ENCODE results near the gene TMEM132D. TPM values are rescaled to one million over a fixed set of nuclear protein-coding genes. Genes with fewer than 3 reads are reported as not detected.

The TMEM132D gene
- total RNA-seq, 2 experiments from 2014 or later, result not detected

GRCh38 chr12:129136694-129137325 is 767.0 kb downstream of the TMEM132D start:
- no peak for ATAC-seq
- H3K9me3 Mint-ChIP-seq (ENCODE audit: insufficient read depth), result no peaks in the 10 kb centered on the region
- CTCF ChIA-PET, result no interaction called here
- H3K4me3 Mint-ChIP-seq, result no peak overlapping the region
- H3K27ac Mint-ChIP-seq, result no peak overlapping the region
- H3K4me1 Mint-ChIP-seq (ENCODE audit: low read depth), result no peaks in the 10 kb centered on the region
- no peak for DNase-seq
- no peaks in the 10 kb centered on the region for H3K36me3 Mint-ChIP-seq (ENCODE audit: low read depth)
- no peaks in the 10 kb centered on the region for H3K27me3 Mint-ChIP-seq (ENCODE audit: low read depth)
- POLR2A ChIA-PET, result no interaction called here

DNA sequence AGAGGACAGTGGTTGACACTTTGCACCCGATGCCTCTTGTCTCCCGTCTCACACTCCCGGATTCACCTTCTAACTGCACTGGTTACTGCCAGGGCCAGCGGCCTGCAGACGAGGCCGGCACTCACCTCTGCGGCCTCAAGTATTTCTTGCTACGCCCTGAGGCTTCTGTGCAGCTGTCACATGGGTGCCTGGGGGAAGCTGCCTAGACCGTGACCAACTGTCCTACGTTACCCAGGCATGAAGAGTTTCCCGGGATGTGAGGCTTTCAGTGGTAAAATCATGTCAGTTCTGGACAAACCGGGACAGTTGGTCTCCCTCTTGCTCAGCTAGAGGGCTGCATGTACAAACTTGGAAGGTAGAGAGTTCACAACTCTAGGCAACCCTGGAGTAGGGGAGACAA is 776.1 kb downstream of the TMEM132D start:
- DNase-seq (no peak), ATAC-seq (no peak)
- ChIA-PET CTCF (no interaction called here), POLR2A (no interaction called here)
- Mint-ChIP-seq H3K27ac (no peak overlapping the region), H3K27me3 (ENCODE audit: low read depth) (no peaks in the 10 kb centered on the region), H3K36me3 (ENCODE audit: low read depth) (no peaks in the 10 kb centered on the region), H3K9me3 (ENCODE audit: insufficient read depth) (no peaks in the 10 kb centered on the region), H3K4me1 (ENCODE audit: low read depth) (no peaks in the 10 kb centered on the region), H3K4me3 (no peak overlapping the region)

GRCh38 chr12:129127211-129127610 is 776.6 kb downstream of the TMEM132D start:
- ChIA-PET POLR2A (no interaction called here), CTCF (no interaction called here)
- H3K27ac Mint-ChIP-seq, result no peak overlapping the region
- no peaks in the 10 kb centered on the region for H3K27me3 Mint-ChIP-seq (ENCODE audit: low read depth)
- H3K36me3 Mint-ChIP-seq (ENCODE audit: low read depth), result no peaks in the 10 kb centered on the region
- DNase-seq (no peak), ATAC-seq (no peak)
- H3K4me3 Mint-ChIP-seq, result no peak overlapping the region
- no peaks in the 10 kb centered on the region for H3K4me1 Mint-ChIP-seq (ENCODE audit: low read depth)
- no peaks in the 10 kb centered on the region for H3K9me3 Mint-ChIP-seq (ENCODE audit: insufficient read depth)

- no peaks in the 10 kb centered on the region for H3K9me3 Mint-ChIP-seq (ENCODE audit: insufficient read depth)
- no peak overlapping the region for H3K4me3 Mint-ChIP-seq
- ChIA-PET CTCF (no interaction called here), POLR2A (no interaction called here)
- no peaks in the 10 kb centered on the region for H3K36me3 Mint-ChIP-seq (ENCODE audit: low read depth)
- H3K4me1 Mint-ChIP-seq (ENCODE audit: low read depth), result no peaks in the 10 kb centered on the region
- DNase-seq (no peak), ATAC-seq (no peak)
- H3K27me3 Mint-ChIP-seq (ENCODE audit: low read depth), result no peaks in the 10 kb centered on the region
- H3K27ac Mint-ChIP-seq, result no peak overlapping the region
Measured at GRCh38 chr12:129119537-129119936, 784.3 kb downstream of the TMEM132D start.

DNA sequence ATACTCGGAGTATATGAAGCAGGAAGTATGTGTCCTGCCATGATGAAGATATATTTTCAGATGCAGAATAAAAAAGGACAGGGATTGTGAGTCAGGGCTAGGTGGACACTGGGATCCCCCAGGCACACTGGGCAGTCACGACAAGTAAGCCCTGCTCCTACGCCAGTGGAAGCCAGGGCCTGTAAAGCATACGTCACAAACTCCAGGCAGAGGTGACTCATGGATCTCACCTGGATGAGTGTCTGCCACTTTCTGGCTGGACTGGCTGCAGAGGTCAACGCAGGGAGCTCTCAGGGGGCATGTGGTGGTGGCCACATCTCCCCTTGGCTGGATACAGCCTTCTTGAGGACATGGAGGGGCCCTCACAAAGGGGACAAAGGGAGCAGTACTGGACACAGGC is 788.3 kb downstream of the TMEM132D start:
- ChIA-PET CTCF (no interaction called here), POLR2A (no interaction called here)
- H3K27ac Mint-ChIP-seq, result no peak overlapping the region
- ATAC-seq (no peak), DNase-seq (no peak)
- no peaks in the 10 kb centered on the region for H3K4me1 Mint-ChIP-seq (ENCODE audit: low read depth)
- no peaks in the 10 kb centered on the region for H3K9me3 Mint-ChIP-seq (ENCODE audit: insufficient read depth)
- H3K4me3 Mint-ChIP-seq, result no peak overlapping the region
- H3K27me3 Mint-ChIP-seq (ENCODE audit: low read depth), result no peaks in the 10 kb centered on the region
- no peaks in the 10 kb centered on the region for H3K36me3 Mint-ChIP-seq (ENCODE audit: low read depth)

DNA sequence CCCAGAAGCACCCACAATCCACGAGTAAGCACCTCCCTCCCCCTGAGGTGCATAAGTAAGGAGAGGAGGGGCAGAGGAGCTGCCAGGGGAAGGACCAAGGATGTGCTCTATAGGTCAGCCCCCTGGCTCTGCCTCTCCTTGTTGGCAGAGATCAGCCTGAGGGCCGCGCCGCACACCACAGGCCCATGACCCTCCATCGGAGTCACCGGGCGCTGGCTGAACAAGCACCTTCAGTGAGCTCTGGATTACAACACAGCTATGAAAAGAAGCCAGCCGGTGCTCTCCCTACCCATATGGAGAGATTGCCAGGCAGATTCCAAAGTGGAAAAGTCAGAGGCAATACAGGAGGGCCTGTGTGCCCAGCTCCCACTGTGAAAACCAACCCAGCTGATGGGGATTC is 793.2 kb downstream of the TMEM132D start:
- Mint-ChIP-seq H3K27me3 (ENCODE audit: low read depth) (no peaks in the 10 kb centered on the region), H3K9me3 (ENCODE audit: insufficient read depth) (peaks cover 6% of the 10 kb centered on the region), H3K4me3 (no peak overlapping the region), H3K36me3 (ENCODE audit: low read depth) (no peaks in the 10 kb centered on the region), H3K4me1 (ENCODE audit: low read depth) (no peaks in the 10 kb centered on the region), H3K27ac (no peak overlapping the region)
- no peak for ATAC-seq
- ChIA-PET POLR2A (no interaction called here), CTCF (no interaction called here)
- DNase-seq, result no peak

- CTCF ChIA-PET, result no interaction called here
- no peak overlapping the region for H3K4me3 Mint-ChIP-seq
Measured at GRCh38 chr12:129109174-129110001, 794.4 kb downstream of the TMEM132D start.

GRCh38 chr12:129106772-129107171 is 797.1 kb downstream of the TMEM132D start:
- ATAC-seq, result no peak
- CTCF ChIA-PET, result no interaction called here

More at GRCh38 chr12:129109174-129110001, 794.4 kb downstream of the TMEM132D start:
- Mint-ChIP-seq H3K27ac (no peak overlapping the region), H3K36me3 (ENCODE audit: low read depth) (no peaks in the 10 kb centered on the region), H3K9me3 (ENCODE audit: insufficient read depth) (peaks cover 6% of the 10 kb centered on the region), H3K4me1 (ENCODE audit: low read depth) (no peaks in the 10 kb centered on the region), H3K27me3 (ENCODE audit: low read depth) (no peaks in the 10 kb centered on the region)
- ATAC-seq (no peak), DNase-seq (no peak)
- POLR2A ChIA-PET, result no interaction called here

GRCh38 chr12:129103231-129103630 is 800.6 kb downstream of the TMEM132D start:
- no peaks in the 10 kb centered on the region for H3K27me3 Mint-ChIP-seq (ENCODE audit: low read depth)
- H3K4me3 Mint-ChIP-seq, result no peak overlapping the region

More at GRCh38 chr12:129106772-129107171, 797.1 kb downstream of the TMEM132D start:
- Mint-ChIP-seq H3K9me3 (ENCODE audit: insufficient read depth) (peaks cover 6% of the 10 kb centered on the region), H3K4me3 (no peak overlapping the region), H3K4me1 (ENCODE audit: low read depth) (no peaks in the 10 kb centered on the region), H3K36me3 (ENCODE audit: low read depth) (no peaks in the 10 kb centered on the region), H3K27ac (no peak overlapping the region), H3K27me3 (ENCODE audit: low read depth) (no peaks in the 10 kb centered on the region)
- DNase-seq, result no peak
- POLR2A ChIA-PET, result no interaction called here

DNA sequence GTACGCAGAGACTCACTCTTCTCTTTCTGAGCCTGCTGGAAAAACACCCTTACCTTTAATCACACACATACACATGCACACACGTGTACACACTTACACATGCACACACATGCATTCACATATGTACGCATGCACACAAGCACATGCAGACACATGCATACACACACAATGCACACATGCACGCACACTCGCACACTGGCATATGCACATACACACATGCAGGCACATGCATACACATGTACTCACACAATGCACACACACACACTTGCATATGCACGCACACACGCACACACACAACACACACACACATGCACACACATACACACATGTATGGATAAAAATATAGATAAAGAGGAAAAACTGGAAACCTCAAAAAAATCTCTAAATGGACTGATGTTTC is 801.6 kb downstream of the TMEM132D start:
- ChIA-PET CTCF (no interaction called here), POLR2A (no interaction called here)
- Mint-ChIP-seq H3K9me3 (ENCODE audit: insufficient read depth) (peaks cover 12% of the 10 kb centered on the region), H3K36me3 (ENCODE audit: low read depth) (no peaks in the 10 kb centered on the region), H3K27ac (no peak overlapping the region), H3K4me3 (no peak overlapping the region), H3K27me3 (ENCODE audit: low read depth) (no peaks in the 10 kb centered on the region), H3K4me1 (ENCODE audit: low read depth) (no peaks in the 10 kb centered on the region)
- DNase-seq (no peak), ATAC-seq (no peak)

More at GRCh38 chr12:129103231-129103630, 800.6 kb downstream of the TMEM132D start:
- Mint-ChIP-seq H3K4me1 (ENCODE audit: low read depth) (no peaks in the 10 kb centered on the region), H3K9me3 (ENCODE audit: insufficient read depth) (peaks cover 12% of the 10 kb centered on the region), H3K27ac (no peak overlapping the region), H3K36me3 (ENCODE audit: low read depth) (no peaks in the 10 kb centered on the region)
- ChIA-PET POLR2A (no interaction called here), CTCF (no interaction called here)
- no peak for ATAC-seq
- DNase-seq, result no peak

- no peak overlapping the region for H3K27ac Mint-ChIP-seq
- no peak overlapping the region for H3K4me3 Mint-ChIP-seq
- ATAC-seq, result no peak
- CTCF ChIA-PET, result no interaction called here
- H3K36me3 Mint-ChIP-seq (ENCODE audit: low read depth), result no peaks in the 10 kb centered on the region
- H3K9me3 Mint-ChIP-seq (ENCODE audit: insufficient read depth), result peaks cover 11% of the 10 kb centered on the region
- POLR2A ChIA-PET, result no interaction called here
- H3K27me3 Mint-ChIP-seq (ENCODE audit: low read depth), result no peaks in the 10 kb centered on the region
- H3K4me1 Mint-ChIP-seq (ENCODE audit: low read depth), result no peaks in the 10 kb centered on the region
- DNase-seq, result no peak
Measured at GRCh38 chr12:129101816-129102215, 802.0 kb downstream of the TMEM132D start.

DNA sequence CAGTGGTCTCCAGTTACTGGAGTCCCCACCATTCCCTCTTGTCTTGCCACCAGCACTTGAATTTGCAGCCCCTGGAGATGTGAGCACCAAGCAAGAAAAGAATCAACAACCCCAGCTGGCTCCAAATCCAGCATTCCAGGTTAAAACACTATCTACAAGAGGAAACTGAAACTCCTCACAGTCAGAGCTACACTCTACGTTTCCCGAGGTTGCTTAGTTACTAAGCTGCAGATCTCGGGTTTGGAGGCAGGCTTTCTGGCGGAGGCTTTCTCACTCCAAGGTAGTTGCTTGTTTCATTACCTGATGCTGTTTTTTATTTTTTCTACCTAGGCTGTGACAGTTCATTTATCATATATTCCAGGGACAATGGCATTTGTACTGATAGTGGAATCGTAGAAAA is 802.4 kb downstream of the TMEM132D start:
- no peak overlapping the region for H3K4me3 Mint-ChIP-seq
- H3K4me1 Mint-ChIP-seq (ENCODE audit: low read depth), result no peaks in the 10 kb centered on the region
- CTCF ChIA-PET, result no interaction called here
- H3K9me3 Mint-ChIP-seq (ENCODE audit: insufficient read depth), result peaks cover 7% of the 10 kb centered on the region
- ATAC-seq (no peak), DNase-seq (no peak)
- no peaks in the 10 kb centered on the region for H3K36me3 Mint-ChIP-seq (ENCODE audit: low read depth)
- H3K27me3 Mint-ChIP-seq (ENCODE audit: low read depth), result no peaks in the 10 kb centered on the region
- POLR2A ChIA-PET, result no interaction called here
- H3K27ac Mint-ChIP-seq, result no peak overlapping the region

DNA sequence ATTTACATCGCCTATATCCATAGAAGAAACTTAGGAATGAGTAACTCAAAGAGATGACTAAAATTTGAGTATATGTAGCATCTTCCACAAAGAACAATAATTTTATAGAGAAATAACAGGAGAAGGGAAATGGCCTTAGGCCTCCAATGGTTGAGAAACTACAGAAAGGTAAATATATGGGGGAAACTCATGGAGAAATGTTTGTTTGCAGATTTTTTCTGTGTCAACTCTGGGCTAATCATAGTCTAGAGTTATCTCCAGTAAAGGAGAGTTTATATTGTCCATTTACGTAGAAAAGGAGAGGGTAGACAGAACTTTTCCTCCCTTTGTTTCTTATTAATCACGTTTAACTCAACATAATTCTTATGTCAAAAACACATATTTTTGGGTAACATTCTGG is 806.4 kb downstream of the TMEM132D start:
- no peaks in the 10 kb centered on the region for H3K4me1 Mint-ChIP-seq (ENCODE audit: low read depth)

More for the DNA sequence above, 806.4 kb downstream of the TMEM132D start:
- DNase-seq (no peak), ATAC-seq (no peak)
- Mint-ChIP-seq H3K9me3 (ENCODE audit: insufficient read depth) (peaks cover 6% of the 10 kb centered on the region), H3K27me3 (ENCODE audit: low read depth) (no peaks in the 10 kb centered on the region), H3K4me3 (no peak overlapping the region), H3K36me3 (ENCODE audit: low read depth) (no peaks in the 10 kb centered on the region), H3K27ac (no peak overlapping the region)
- ChIA-PET POLR2A (no interaction called here), CTCF (no interaction called here)
